ENCODE measurements around the gene ENKUR.
"Not testable (repeated sequence)": the region's sequence is repeated elsewhere in the genome, so short reads cannot be mapped to it uniquely, and the experiment has no call there.

ENKUR gene

GRCh38 chr10:24974976-24975375, 41.0 kb downstream of the ENKUR start:
- DNase-seq (ENCODE audit: low read depth, low spot score), result no peak

GRCh38 chr10:24973163-24973562, 42.8 kb downstream of the ENKUR start:
- no peak for DNase-seq (ENCODE audit: low read depth, low spot score)

- no peak for DNase-seq (ENCODE audit: low read depth, low spot score)
These were observed 44.6 kb downstream of the ENKUR start for GRCh38 chr10:24971374-24971773.

GRCh38 chr10:24969841-24970281, 46.1 kb downstream of the ENKUR start:
- DNase-seq (ENCODE audit: low read depth, low spot score), result no peak

- not testable (repeated sequence) for DNase-seq (ENCODE audit: low read depth, low spot score)
These were observed 47.0 kb downstream of the ENKUR start for GRCh38 chr10:24968951-24969350.

- no peak for DNase-seq (ENCODE audit: low read depth, low spot score)
These were observed 47.6 kb downstream of the ENKUR start for GRCh38 chr10:24968349-24968748.

- DNase-seq (ENCODE audit: low read depth, low spot score), result no peak
These were observed 48.9 kb downstream of the ENKUR start for GRCh38 chr10:24966962-24967481.

- no peak for DNase-seq (ENCODE audit: low read depth, low spot score)
These were observed 50.9 kb downstream of the ENKUR start for GRCh38 chr10:24965051-24965450.

- DNase-seq (ENCODE audit: low read depth, low spot score), result no peak
These were observed 52.4 kb downstream of the ENKUR start for GRCh38 chr10:24963521-24964041.

- no peak for DNase-seq (ENCODE audit: low read depth, low spot score)
These were observed 53.0 kb downstream of the ENKUR start for GRCh38 chr10:24962995-24963394.

- no peak for DNase-seq (ENCODE audit: low read depth, low spot score)
These were observed 54.4 kb downstream of the ENKUR start for GRCh38 chr10:24961582-24961981.

- no peak for DNase-seq (ENCODE audit: low read depth, low spot score)
These were observed 56.6 kb downstream of the ENKUR start for GRCh38 chr10:24959382-24959730.

- DNase-seq (ENCODE audit: low read depth, low spot score), result peak; percentile 24
These were observed 57.1 kb downstream of the ENKUR start for GRCh38 chr10:24958721-24959381.

- peak; percentile 75 for DNase-seq (ENCODE audit: low read depth, low spot score)
These were observed 57.8 kb downstream of the ENKUR start for GRCh38 chr10:24958091-24958720.

- not testable (repeated sequence) for DNase-seq (ENCODE audit: low read depth, low spot score)
These were observed 58.3 kb downstream of the ENKUR start for GRCh38 chr10:24957624-24958051.

GRCh38 chr10:24953675-24954074, 62.3 kb downstream of the ENKUR start:
- DNase-seq (ENCODE audit: low read depth, low spot score), result no peak

- no peak for DNase-seq (ENCODE audit: low read depth, low spot score)
These were observed 63.0 kb downstream of the ENKUR start for GRCh38 chr10:24952707-24953645.

GRCh38 chr10:24952143-24952706, 63.7 kb downstream of the ENKUR start, which contains the start of gene PRTFDC1:
Gene PRTFDC1, minus strand, starts transcription at chr10:24952606. Its CDS starts 31 bp downstream, at chr10:24952575.
- no peak for DNase-seq (ENCODE audit: low read depth, low spot score)

- no peak for DNase-seq (ENCODE audit: low read depth, low spot score)
These were observed 64.5 kb downstream of the ENKUR start for GRCh38 chr10:24951201-24952142.

GRCh38 chr10:24950439-24950838, 65.5 kb downstream of the ENKUR start:
- DNase-seq (ENCODE audit: low read depth, low spot score), result no peak

Data from smooth muscle cell of the brain vasculature (primary cell).